ENCODE measurements around the gene WT1.

WT1 gene

GRCh38 chr11:32438346-32438865 is 3.1 kb upstream of the WT1 start:
- no peak for DNase-seq (ENCODE audit: low read depth in 3 of 3)

DNA sequence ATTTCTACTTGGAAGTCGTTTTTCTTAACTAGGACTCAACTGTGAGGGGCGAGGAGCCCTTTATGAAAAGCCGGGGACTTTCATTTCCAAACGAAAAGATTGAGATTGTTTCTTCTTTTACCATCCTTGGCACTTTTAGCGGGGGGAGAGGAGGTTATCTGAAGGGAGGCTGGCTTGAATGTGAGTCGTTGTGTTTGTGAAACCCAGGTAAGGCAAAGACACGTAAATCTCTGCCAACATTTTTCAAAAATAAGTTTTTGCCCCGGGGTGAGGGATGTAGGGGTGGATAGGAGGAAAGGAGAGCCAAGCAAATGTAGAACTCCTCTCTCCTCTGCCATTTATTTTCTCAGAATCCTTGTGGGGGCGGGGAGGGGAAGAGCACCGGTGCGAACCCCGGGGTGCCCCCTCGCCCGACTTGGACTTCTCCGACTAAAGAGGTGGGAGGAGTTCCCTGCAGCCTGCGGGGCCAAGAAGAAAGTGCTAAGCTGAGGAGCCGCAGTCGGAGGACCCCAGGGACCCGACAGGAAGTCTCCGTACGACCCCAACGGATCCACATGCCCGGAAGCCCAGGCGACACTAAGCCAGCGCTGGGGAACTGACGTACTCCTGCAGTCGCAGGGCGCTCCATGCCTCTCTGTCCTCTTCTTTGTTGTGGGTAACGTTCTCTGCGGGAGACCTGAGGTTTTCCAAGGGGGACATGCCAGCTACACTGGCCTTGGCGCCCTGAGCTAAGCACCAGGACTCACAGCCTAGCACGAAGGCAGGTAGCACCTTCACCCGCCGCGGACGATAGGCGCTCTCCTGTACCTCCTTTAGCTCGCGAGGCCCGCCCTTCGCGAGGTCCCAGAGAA is 2.4 kb upstream of the WT1 start:
- no peak for DNase-seq (ENCODE audit: low read depth in 3 of 3)

DNA sequence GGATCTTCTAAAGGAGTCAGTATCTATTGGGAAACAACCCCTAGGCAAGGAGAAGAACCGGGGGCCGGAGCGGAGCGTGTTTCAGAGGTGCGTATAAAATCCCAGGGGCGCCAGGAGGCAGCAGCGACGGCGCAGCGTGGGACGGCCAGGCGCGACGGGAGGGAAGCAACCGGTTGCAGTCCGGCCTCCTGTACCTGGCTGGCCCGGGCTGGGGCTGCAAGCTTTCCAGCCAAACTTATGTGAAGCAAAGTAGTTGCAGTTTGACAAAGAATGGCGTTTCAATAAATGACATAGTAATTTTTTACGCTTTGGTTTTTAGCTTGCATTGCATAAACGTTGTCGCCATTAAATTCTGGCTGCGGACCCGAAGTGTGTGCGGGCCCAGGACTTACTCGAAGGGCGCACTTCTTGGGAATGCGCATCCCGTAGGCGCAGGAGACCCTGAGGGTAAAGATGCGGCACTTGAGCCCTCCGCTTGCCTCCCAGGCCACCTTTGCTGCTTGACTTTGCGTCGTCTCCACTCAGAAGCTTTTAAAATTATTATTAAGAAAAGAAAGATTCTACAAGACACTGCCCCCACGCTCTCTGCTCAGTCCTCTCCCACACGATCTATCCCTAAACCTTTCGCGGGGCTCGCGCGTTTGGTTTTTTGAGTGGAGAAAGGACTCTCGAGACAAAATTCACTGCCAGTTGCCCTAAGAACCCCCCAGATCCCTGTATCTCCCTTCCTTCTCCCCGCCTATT is 1.6 kb upstream of the WT1 start:
- no peak for DNase-seq (ENCODE audit: low read depth in 3 of 3)

GRCh38 chr11:32435942-32436750 is 807 bp upstream of the WT1 start:
- DNase-seq (ENCODE audit: low read depth in 3 of 3) = no peak

DNA sequence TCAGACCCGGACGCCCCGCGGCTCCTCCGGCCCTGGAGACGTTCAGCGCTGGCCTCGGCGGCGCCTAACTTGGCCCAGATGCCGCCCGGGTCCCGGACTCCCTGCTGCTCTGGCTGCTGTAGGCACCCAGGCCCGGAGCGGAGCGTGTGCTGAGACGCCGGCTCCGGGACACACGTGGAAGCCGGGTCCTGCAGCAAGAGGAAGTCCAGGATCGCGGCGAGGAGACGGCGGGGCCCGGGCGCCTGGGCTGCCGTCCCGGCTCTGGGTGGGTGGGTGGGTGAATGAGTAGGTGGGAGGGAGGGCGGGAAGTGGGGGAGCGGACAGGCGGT is 223 bp downstream of the WT1 start:
- no peak for DNase-seq (ENCODE audit: low read depth in 3 of 3)

- no peak for DNase-seq (ENCODE audit: low read depth in 3 of 3)
These were observed 785 bp downstream of the WT1 start for GRCh38 chr11:32434356-32435151.

- no peak for DNase-seq (ENCODE audit: low read depth in 3 of 3)
These were observed 1.4 kb downstream of the WT1 start for GRCh38 chr11:32433914-32434355.

GRCh38 chr11:32433101-32433913 is 2.0 kb downstream of the WT1 start:
- DNase-seq (ENCODE audit: low read depth in 3 of 3) = no peak

DNA sequence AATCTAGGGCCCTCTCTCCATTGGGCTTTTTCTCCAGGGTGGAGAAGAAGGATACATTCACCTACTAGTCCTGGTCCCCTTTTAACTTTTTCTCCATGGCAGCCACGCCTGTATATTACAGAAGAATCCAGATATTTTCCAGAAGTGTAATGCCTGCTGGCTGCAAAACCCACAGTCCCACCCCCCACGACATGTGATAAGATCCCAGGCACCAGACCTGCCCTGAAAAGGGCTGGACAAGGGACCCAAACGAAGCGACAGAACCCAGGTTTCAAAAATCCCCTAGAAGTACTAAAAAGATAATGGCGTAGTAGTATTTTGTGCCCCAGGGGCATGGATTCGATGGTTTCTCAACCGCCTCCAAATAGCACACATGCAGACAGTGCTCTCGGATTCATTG is 2.8 kb downstream of the WT1 start:
- no peak for DNase-seq (ENCODE audit: low read depth in 3 of 3)

GRCh38 chr11:32430568-32431381 is 4.6 kb downstream of the WT1 start:
- no peak for DNase-seq (ENCODE audit: low read depth in 3 of 3)

GRCh38 chr11:32429477-32429876 is 5.9 kb downstream of the WT1 start:
- DNase-seq (ENCODE audit: low read depth in 3 of 3) = no peak

DNA sequence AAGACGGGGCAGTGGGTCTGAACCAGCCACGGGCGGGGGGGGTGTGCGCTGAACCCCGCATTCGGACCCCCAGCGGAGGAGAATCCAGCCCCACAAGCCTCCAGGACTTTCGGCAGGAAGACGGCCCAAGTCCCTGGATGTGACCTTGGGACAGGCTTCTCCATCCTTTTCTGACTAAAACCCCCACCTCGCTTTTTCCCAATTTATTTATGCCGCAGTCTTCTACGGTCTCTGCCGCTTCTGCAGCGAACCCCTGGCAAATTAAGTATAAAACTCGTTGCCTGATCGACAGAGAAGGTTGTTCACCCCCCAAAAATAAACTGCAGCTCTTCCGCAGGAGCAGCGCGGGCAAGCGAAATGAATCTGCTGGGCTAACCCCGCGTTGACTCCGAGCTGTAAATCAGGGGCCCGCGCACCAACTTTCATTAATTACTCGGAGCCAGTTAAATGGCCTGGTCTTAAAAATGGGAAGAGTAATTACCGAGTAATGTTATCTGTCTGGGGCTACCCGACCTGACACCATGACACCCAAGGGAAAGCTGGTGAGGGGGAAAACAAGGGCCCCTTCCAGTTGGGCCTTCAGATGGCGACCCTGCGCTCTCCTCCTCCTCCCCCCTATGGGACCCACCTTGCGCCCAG is 6.6 kb downstream of the WT1 start:
- no peak for DNase-seq (ENCODE audit: low read depth in 3 of 3)

DNA sequence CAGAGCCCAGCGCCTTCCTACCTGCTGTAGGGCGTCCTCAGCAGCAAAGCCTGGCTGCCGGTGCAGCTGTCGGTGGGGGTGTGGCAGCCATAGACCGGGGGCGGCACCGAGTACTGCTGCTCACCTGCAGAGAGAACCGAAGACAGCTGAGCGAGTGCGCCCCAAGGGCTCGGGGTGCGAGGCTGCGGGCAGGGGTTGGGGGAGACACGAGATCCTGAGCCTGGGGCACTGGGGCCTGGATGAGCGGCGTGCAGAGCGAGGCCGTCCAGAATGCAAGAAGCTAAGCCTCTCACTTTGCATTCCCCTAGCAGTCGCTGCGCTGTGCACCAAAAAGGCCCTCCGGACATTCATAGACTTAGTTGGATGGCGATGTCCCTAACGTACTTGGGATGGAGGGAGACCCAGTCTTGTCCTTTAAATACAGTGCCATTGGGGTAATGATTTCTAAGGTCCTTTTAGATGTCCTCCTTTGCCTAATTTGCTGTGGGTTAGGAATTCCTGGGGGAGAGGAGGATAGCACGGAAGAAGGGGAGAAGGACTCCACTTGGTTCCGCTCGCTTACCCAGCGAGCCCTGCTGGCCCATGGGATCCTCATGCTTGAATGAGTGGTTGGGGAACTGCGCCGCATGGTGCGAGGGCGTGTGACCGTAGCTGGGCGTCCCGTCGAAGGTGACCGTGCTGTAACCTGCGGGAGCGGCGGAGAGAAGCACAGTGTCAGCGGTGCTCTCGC is 7.2 kb downstream of the WT1 start:
- no peak for DNase-seq (ENCODE audit: low read depth in 3 of 3)

- no peak for DNase-seq (ENCODE audit: low read depth in 3 of 3)
These were observed 7.8 kb downstream of the WT1 start for GRCh38 chr11:32427616-32427934.

- DNase-seq (ENCODE audit: low read depth in 3 of 3) = no peak
These were observed 8.3 kb downstream of the WT1 start for GRCh38 chr11:32426819-32427615.

GRCh38 chr11:32426192-32426591 is 9.1 kb downstream of the WT1 start:
- no peak for DNase-seq (ENCODE audit: low read depth in 3 of 3)

GRCh38 chr11:32425761-32426160 is 9.6 kb downstream of the WT1 start:
- DNase-seq (ENCODE audit: low read depth in 3 of 3) = no peak

GRCh38 chr11:32422545-32422944 is 12.8 kb downstream of the WT1 start:
- DNase-seq (ENCODE audit: low read depth in 3 of 3) = no peak
